ENCODE measurements around the gene SMIM27.

DNA sequence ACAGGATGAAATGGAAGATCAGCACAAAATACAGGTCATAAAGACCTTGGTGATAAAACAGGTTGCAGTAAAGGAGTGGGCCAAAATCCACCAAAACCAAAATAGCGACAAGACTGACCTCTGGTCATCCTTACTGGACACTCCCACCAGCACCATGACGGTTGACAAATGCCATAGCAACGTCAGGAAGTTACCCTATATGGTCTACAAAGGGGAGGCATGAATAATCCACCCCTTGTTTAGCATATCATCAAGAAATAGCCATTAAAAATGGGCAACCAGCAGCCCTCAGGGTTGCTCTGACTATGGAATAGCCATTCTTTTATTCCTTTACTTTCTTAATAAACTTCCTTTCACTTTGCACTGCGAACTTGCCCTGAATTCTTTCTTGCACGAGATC lies 26.8 kb downstream of the SMIM27 start:
- TF ChIP-seq, protein P1, sequence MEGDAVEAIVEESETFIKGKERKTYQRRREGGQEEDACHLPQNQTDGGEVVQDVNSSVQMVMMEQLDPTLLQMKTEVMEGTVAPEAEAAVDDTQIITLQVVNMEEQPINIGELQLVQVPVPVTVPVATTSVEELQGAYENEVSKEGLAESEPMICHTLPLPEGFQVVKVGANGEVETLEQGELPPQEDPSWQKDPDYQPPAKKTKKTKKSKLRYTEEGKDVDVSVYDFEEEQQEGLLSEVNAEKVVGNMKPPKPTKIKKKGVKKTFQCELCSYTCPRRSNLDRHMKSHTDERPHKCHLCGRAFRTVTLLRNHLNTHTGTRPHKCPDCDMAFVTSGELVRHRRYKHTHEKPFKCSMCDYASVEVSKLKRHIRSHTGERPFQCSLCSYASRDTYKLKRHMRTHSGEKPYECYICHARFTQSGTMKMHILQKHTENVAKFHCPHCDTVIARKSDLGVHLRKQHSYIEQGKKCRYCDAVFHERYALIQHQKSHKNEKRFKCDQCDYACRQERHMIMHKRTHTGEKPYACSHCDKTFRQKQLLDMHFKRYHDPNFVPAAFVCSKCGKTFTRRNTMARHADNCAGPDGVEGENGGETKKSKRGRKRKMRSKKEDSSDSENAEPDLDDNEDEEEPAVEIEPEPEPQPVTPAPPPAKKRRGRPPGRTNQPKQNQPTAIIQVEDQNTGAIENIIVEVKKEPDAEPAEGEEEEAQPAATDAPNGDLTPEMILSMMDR (IDR thresholded peaks at IDR 0.05; ENCODE audit: insufficient read depth, low read length, poor library complexity, severe bottlenecking): no peak
- TF ChIP-seq EZH2phosphoT487 (conservative IDR thresholded peaks at IDR 0.05; ENCODE audit: low read length): no peak
